Neural progenitor cell (in vitro differentiated cells): ENCODE measurements around the gene AGTR2. TPM values are rescaled to one million over a fixed set of nuclear protein-coding genes. Genes with fewer than 3 reads are reported as not detected.
"Not testable (repeated sequence)": the region's sequence is repeated elsewhere in the genome, so short reads cannot be mapped to it uniquely, and the experiment has no call there.

Source experiments
- DNase-seq: peaks from one replicate; pipeline ENCODE4 v3.0.0-alpha.2; 2016; ENCODE audit warnings: low spot score
- H2AFZ ChIP-seq: fragments of 200-600 bp; sonication (generic); replicated peaks from 2 replicates; pipeline ENCODE4 v1.6.1; 2016; ENCODE audit warnings: antibody characterized with exemption
- H3F3A ChIP-seq: fragments of 200-600 bp; sonication (generic); 2 replicates; pipeline ENCODE4 v1.6.1; 2016; ENCODE audit warnings: antibody characterized with exemption, low read depth
- H3K27ac ChIP-seq: fragments of 200-600 bp; sonication (generic); 2 replicates; pipeline ENCODE4 v1.5.1; 2016; ENCODE audit warnings: mild to moderate bottlenecking
- H3K27me3 ChIP-seq: fragments of 200-600 bp; sonication (generic); 2 replicates; pipeline ENCODE4 v1.6.1; 2016; ENCODE audit warnings: mild to moderate bottlenecking, moderate library complexity
- H3K36me3 ChIP-seq: fragments of 200-600 bp; sonication (generic); 2 replicates; pipeline ENCODE4 v1.5.1; 2016
- H3K4me1 ChIP-seq: fragments of 200-600 bp; sonication (generic); 2 replicates; pipeline ENCODE4 v1.6.1; 2016; ENCODE audit warnings: mixed run types
- H3K4me2 ChIP-seq: fragments of 200-600 bp; sonication (generic); 2 replicates; pipeline ENCODE4 v1.6.1; 2016
- H3K4me3 ChIP-seq: fragments of 200-600 bp; sonication (generic); 2 replicates; pipeline ENCODE4 v1.5.1; 2016
- H3K79me2 ChIP-seq: fragments of 200-600 bp; sonication (generic); 2 replicates; pipeline ENCODE4 v1.6.1; 2016; ENCODE audit warnings: low read depth
- H3K9ac ChIP-seq: fragments of 200-600 bp; sonication (generic); 2 replicates; pipeline ENCODE4 v1.6.1; 2016
- H3K9me3 ChIP-seq: fragments of 200-600 bp; sonication (generic); 2 replicates; pipeline ENCODE4 v1.5.1; 2016; ENCODE audit warnings: low read depth
- H4K20me1 ChIP-seq: fragments of 200-600 bp; sonication (generic); 2 replicates; pipeline ENCODE4 v1.6.1; 2016; ENCODE audit warnings: low read depth
- H3K27ac Mint-ChIP-seq: 3 replicates; pipeline ENCODE4 v1.8.0; 2021; ENCODE audit warnings: mixed read lengths
- H3K27me3 Mint-ChIP-seq: 2 replicates; pipeline ENCODE4 v1.8.0; 2022; ENCODE audit warnings: low read depth, mild to moderate bottlenecking, inconsistent platforms, moderate library complexity, mixed read lengths; ENCODE audit not compliant: insufficient read depth
- H3K36me3 Mint-ChIP-seq: 3 replicates; pipeline ENCODE4 v1.8.0; 2021; ENCODE audit warnings: mixed read lengths
- H3K4me1 Mint-ChIP-seq: 3 replicates; pipeline ENCODE4 v1.8.0; 2021; ENCODE audit warnings: mixed read lengths
- H3K4me3 Mint-ChIP-seq: 3 replicates; pipeline ENCODE4 v1.8.0; 2021; ENCODE audit warnings: mild to moderate bottlenecking, moderate library complexity, mixed read lengths
- H3K9me3 Mint-ChIP-seq: 3 replicates; pipeline ENCODE4 v1.8.0; 2020; ENCODE audit warnings: mixed read lengths
- CTCF ChIP-seq: fragments of 200-600 bp; sonication (generic); IDR thresholded peaks from 2 replicates; pipeline ENCODE4 v1.5.1; 2017; ENCODE audit warnings: antibody characterized with exemption, mild to moderate bottlenecking
- EZH2 ChIP-seq: fragments of 200-600 bp; sonication (generic); IDR thresholded peaks from 2 replicates; pipeline ENCODE4 v1.6.1; 2017; ENCODE audit warnings: antibody characterized with exemption, mild to moderate bottlenecking, moderate library complexity
- EZH2phosphoT487 ChIP-seq: fragments of 200-600 bp; sonication (generic); IDR thresholded peaks from 2 replicates; pipeline ENCODE4 v1.6.1; 2017; ENCODE audit warnings: antibody characterized with exemption
- total RNA-seq: library from RNA; depleted of rRNA; stranded (reverse); fragments of >200 nt; gene quantifications from 2 replicates; pipeline ENCODE4 v1.2.3, GENCODE V29; 2015; ENCODE audit warnings: low replicate concordance

AGTR2 gene
- total RNA-seq: not detected in 2 replicates

- H3K9ac ChIP-seq: no peak within 1 kb of the TSS
- no peak within 1 kb of the TSS for H3K4me3 Mint-ChIP-seq
- TF ChIP-seq CTCF: no peak
- no peaks in the 10 kb centered on the region for H3K36me3 Mint-ChIP-seq
- no peak within 1 kb of the TSS for H3K27ac Mint-ChIP-seq
- H3K9me3 Mint-ChIP-seq: no peaks in the 10 kb centered on the region
- H3K27ac ChIP-seq: no peak within 1 kb of the TSS
- peaks cover 6% of the 10 kb centered on the region for H3K9me3 ChIP-seq
- no peaks in the 10 kb centered on the region for H3K27me3 ChIP-seq
- no peaks in the 10 kb centered on the region for H3K36me3 ChIP-seq
- H3K4me1 ChIP-seq: no peaks in the 10 kb centered on the region
- DNase-seq: no peak
- H3K79me2 ChIP-seq: no peaks in the 10 kb centered on the region
- H3K4me3 ChIP-seq: no peak within 1 kb of the TSS
- H4K20me1 ChIP-seq: no peaks in the 10 kb centered on the region
- no peaks in the 10 kb centered on the region for H3F3A ChIP-seq
- H3K4me2 ChIP-seq: no peak within 1 kb of the TSS
- no peaks in the 10 kb centered on the region for H3K4me1 Mint-ChIP-seq
- H2AFZ ChIP-seq: no peak within 1 kb of the TSS
- peaks cover 3% of the 10 kb centered on the region for H3K27me3 Mint-ChIP-seq
These were observed at the start of gene AGTR2 for GRCh38 chrX:116170511-116170910. Gene AGTR2, plus strand, starts transcription at chrX:116170744. Its CDS starts 1,537 bp downstream, at chrX:116172281.

GRCh38 chrX:116135277-116135676, 35.3 kb upstream of the AGTR2 start:
- no peak overlapping the region for H2AFZ ChIP-seq
- Mint-ChIP-seq H3K27me3 (no peaks in the 10 kb centered on the region), H3K4me1 (no peaks in the 10 kb centered on the region), H3K9me3 (no peaks in the 10 kb centered on the region), H3K4me3 (no peak overlapping the region), H3K27ac (no peak overlapping the region), H3K36me3 (no peaks in the 10 kb centered on the region)
- H3K4me1 ChIP-seq: no peaks in the 10 kb centered on the region
- no peak for TF ChIP-seq EZH2phosphoT487
- no peak for TF ChIP-seq EZH2
- TF ChIP-seq CTCF: no peak
- H3K27ac ChIP-seq: no peak overlapping the region
- H3K27me3 ChIP-seq: no peaks in the 10 kb centered on the region
- no peaks in the 10 kb centered on the region for H3K36me3 ChIP-seq
- H3F3A ChIP-seq: no peaks in the 10 kb centered on the region
- no peaks in the 10 kb centered on the region for H4K20me1 ChIP-seq
- no peak for DNase-seq
- no peaks in the 10 kb centered on the region for H3K9me3 ChIP-seq
- H3K4me2 ChIP-seq: no peak overlapping the region
- H3K9ac ChIP-seq: no peak overlapping the region
- H3K4me3 ChIP-seq: no peak overlapping the region
- H3K79me2 ChIP-seq: no peaks in the 10 kb centered on the region

GRCh38 chrX:116141270-116141669, 29.3 kb upstream of the AGTR2 start:
- H3F3A ChIP-seq, H3K36me3 ChIP-seq, H3K4me3 Mint-ChIP-seq, H3K27ac Mint-ChIP-seq, H3K27ac ChIP-seq, H3K4me1 Mint-ChIP-seq, H3K79me2 ChIP-seq, H3K27me3 ChIP-seq, H2AFZ ChIP-seq, H3K9ac ChIP-seq, H3K9me3 Mint-ChIP-seq, H3K9me3 ChIP-seq, H4K20me1 ChIP-seq, H3K27me3 Mint-ChIP-seq, H3K4me3 ChIP-seq, H3K4me1 ChIP-seq, H3K4me2 ChIP-seq, DNase-seq, H3K36me3 Mint-ChIP-seq: not testable (repeated sequence)

- H3K9me3 ChIP-seq: no peaks in the 10 kb centered on the region
- H3K79me2 ChIP-seq: no peaks in the 10 kb centered on the region
- no peak overlapping the region for H3K9ac ChIP-seq
- no peaks in the 10 kb centered on the region for H3K27me3 ChIP-seq
- TF ChIP-seq CTCF (no peak), EZH2 (no peak), EZH2phosphoT487 (no peak)
- H3K27me3 Mint-ChIP-seq: no peaks in the 10 kb centered on the region
- H2AFZ ChIP-seq: no peak overlapping the region
- H3K36me3 ChIP-seq: no peaks in the 10 kb centered on the region
- H3K27ac ChIP-seq: no peak overlapping the region
- H3K27ac Mint-ChIP-seq: no peak overlapping the region
- H3K4me1 Mint-ChIP-seq: no peaks in the 10 kb centered on the region
- H3K4me3 ChIP-seq: no peak overlapping the region
- H3K4me2 ChIP-seq: no peak overlapping the region
- no peaks in the 10 kb centered on the region for H3F3A ChIP-seq
- DNase-seq: no peak
- no peak overlapping the region for H3K4me3 Mint-ChIP-seq
- no peaks in the 10 kb centered on the region for H3K36me3 Mint-ChIP-seq
- H3K9me3 Mint-ChIP-seq: no peaks in the 10 kb centered on the region
- H4K20me1 ChIP-seq: no peaks in the 10 kb centered on the region
- H3K4me1 ChIP-seq: no peaks in the 10 kb centered on the region
These were observed 27.6 kb upstream of the AGTR2 start for GRCh38 chrX:116142976-116143375.
